Measurements from ENCODE around the gene FBRSL1. TPM values are rescaled to one million over a fixed set of nuclear protein-coding genes. Genes with fewer than 3 reads are reported as not detected.

Gene FBRSL1
- total and polyA plus RNA-seq, 2 donors (not counting 1 experiment from before 2014, with no cell fraction given), result 62.6 to 112 TPM

GRCh38 chr12:132555686-132556085, 65.7 kb downstream of the FBRSL1 start:
- POLR2A ChIA-PET, result no interaction called here

GRCh38 chr12:132556216-132556615, 66.3 kb downstream of the FBRSL1 start:
- H2AFZ ChIP-seq (ENCODE audit: insufficient read depth, low read depth, low read length, poor library complexity, severe bottlenecking), result no peak overlapping the region
- no peak overlapping the region for H3K4me3 Mint-ChIP-seq
- peaks cover 0 to 3% of the 10 kb centered on the region in 2 experiments for H3K36me3 ChIP-seq (replicated peaks in 1 of 2; ENCODE audit: control extremely low read depth in 1 of 2, control insufficient read depth in 1 of 2, extremely low read depth in 1 of 2, insufficient read depth in 2 of 2, low read length in 1 of 2)
- H3K4me2 ChIP-seq (replicated peaks; ENCODE audit: low read depth, low read length, poor library complexity, severe bottlenecking), result no peak overlapping the region
- no peaks in the 10 kb centered on the region for H3K27me3 Mint-ChIP-seq
- H4K20me1 ChIP-seq (ENCODE audit: control insufficient read depth, insufficient read depth, low read length, poor library complexity, severe bottlenecking), result peaks cover 32% of the 10 kb centered on the region
- H3K79me2 ChIP-seq (ENCODE audit: control insufficient read depth, insufficient read depth, low read length), result peaks cover 4% of the 10 kb centered on the region
- DNase-seq, result no peak
- no peak for TF ChIP-seq EZH2 (IDR thresholded peaks at IDR 0.05; ENCODE audit: borderline replicate concordance, insufficient read depth, low read depth, low read length, poor library complexity, severe bottlenecking)
- TF ChIP-seq CTCF (IDR thresholded peaks at IDR 0.05), result no peak
- H3K9me3 ChIP-seq (ENCODE audit: control extremely low read depth in 1 of 3, control insufficient read depth in 2 of 3, insufficient read depth in 1 of 3, low read length in 2 of 3), result peaks cover 0 to 7% (median 0%) of the 10 kb centered on the region in 3 donors
- H3K27ac ChIP-seq (ENCODE audit: low read length in 2 of 2), result no peak overlapping the region
- intact Hi-C loops (cut with micrococcal nuclease), result no loop called here
- 89% methylated on average over 7 of the region's 16 CpGs for WGBS (ENCODE audit: insufficient coverage)
- H3K9me3 Mint-ChIP-seq (ENCODE audit: insufficient read depth), result no peaks in the 10 kb centered on the region
- ChIA-PET POLR2A (no interaction called here), CTCF (no interaction called here)
- H3K27ac Mint-ChIP-seq, result no peak overlapping the region
- peaks cover 22 to 27% of the 10 kb centered on the region in 2 donors for H3K4me1 ChIP-seq (ENCODE audit: control insufficient read depth in 2 of 2, insufficient read depth in 2 of 2, low read length in 2 of 2)
- peaks cover 23% of the 10 kb centered on the region for H3K4me1 Mint-ChIP-seq
- no peaks in the 10 kb centered on the region for H3K27me3 ChIP-seq (replicated peaks in 1 of 4; ENCODE audit: control extremely low read depth in 1 of 4, control insufficient read depth in 3 of 4, insufficient read depth in 4 of 4, low read length in 3 of 4)
- no peak overlapping the region for H3K4me3 ChIP-seq (ENCODE audit: control extremely low read depth in 1 of 5, extremely low read depth in 1 of 5, insufficient read depth in 1 of 5, low read depth in 2 of 5, low read length in 4 of 5)
- no peak overlapping the region for H3K9ac ChIP-seq (ENCODE audit: low read length)
- no peak for ATAC-seq (ENCODE audit: low read depth)

More at GRCh38 chr12:132555686-132556085, 65.7 kb downstream of the FBRSL1 start:
- no peak overlapping the region for H3K4me2 ChIP-seq (replicated peaks; ENCODE audit: low read depth, low read length, poor library complexity, severe bottlenecking)
- ATAC-seq (ENCODE audit: low read depth) (no peak), DNase-seq (no peak)
- H4K20me1 ChIP-seq (ENCODE audit: control insufficient read depth, insufficient read depth, low read length, poor library complexity, severe bottlenecking), result peaks cover 26% of the 10 kb centered on the region
- no peak overlapping the region for H3K27ac Mint-ChIP-seq
- no peak overlapping the region for H3K4me3 ChIP-seq (ENCODE audit: control extremely low read depth in 1 of 5, extremely low read depth in 1 of 5, insufficient read depth in 1 of 5, low read depth in 2 of 5, low read length in 4 of 5)
- 96% methylated on average over 12 of the region's 13 CpGs for WGBS (ENCODE audit: insufficient coverage)
- H3K4me1 ChIP-seq (ENCODE audit: control insufficient read depth in 2 of 2, insufficient read depth in 2 of 2, low read length in 2 of 2), result peaks cover 16 to 22% of the 10 kb centered on the region in 2 donors
- CTCF ChIA-PET, result interaction anchor here (1.6 kb wide), 1 partner anchor 140 kb away, joined by 7 read pairs; no protein-coding TSS in a partner anchor
- H3K9me3 ChIP-seq (ENCODE audit: control extremely low read depth in 1 of 3, control insufficient read depth in 2 of 3, insufficient read depth in 1 of 3, low read length in 2 of 3), result peaks cover 0 to 7% (median 0%) of the 10 kb centered on the region in 3 donors
- H3K4me1 Mint-ChIP-seq, result peaks cover 19% of the 10 kb centered on the region
- intact Hi-C loops (cut with micrococcal nuclease), result no loop called here
- no peak overlapping the region for H3K9ac ChIP-seq (ENCODE audit: low read length)
- H3K27me3 Mint-ChIP-seq, result no peaks in the 10 kb centered on the region
- no peaks in the 10 kb centered on the region for H3K9me3 Mint-ChIP-seq (ENCODE audit: insufficient read depth)
- H3K4me3 Mint-ChIP-seq, result no peak overlapping the region
- H3K36me3 ChIP-seq (replicated peaks in 1 of 2; ENCODE audit: control extremely low read depth in 1 of 2, control insufficient read depth in 1 of 2, extremely low read depth in 1 of 2, insufficient read depth in 2 of 2, low read length in 1 of 2), result peaks cover 0 to 3% of the 10 kb centered on the region in 2 experiments
- H2AFZ ChIP-seq (ENCODE audit: insufficient read depth, low read depth, low read length, poor library complexity, severe bottlenecking), result no peak overlapping the region
- TF ChIP-seq CTCF (IDR thresholded peaks at IDR 0.05) (no peak), EZH2 (IDR thresholded peaks at IDR 0.05; ENCODE audit: borderline replicate concordance, insufficient read depth, low read depth, low read length, poor library complexity, severe bottlenecking) (no peak)
- H3K27ac ChIP-seq (ENCODE audit: low read length in 2 of 2), result no peak overlapping the region
- H3K79me2 ChIP-seq (ENCODE audit: control insufficient read depth, insufficient read depth, low read length), result no peaks in the 10 kb centered on the region
- no peaks in the 10 kb centered on the region for H3K27me3 ChIP-seq (replicated peaks in 1 of 4; ENCODE audit: control extremely low read depth in 1 of 4, control insufficient read depth in 3 of 4, insufficient read depth in 4 of 4, low read length in 3 of 4)
